ENCODE results near the gene ZNF473. TPM values are rescaled to one million over a fixed set of nuclear protein-coding genes. Genes with fewer than 3 reads are reported as not detected.

The ZNF473 gene
- total and polyA plus RNA-seq, 2 donors (not counting 1 experiment from before 2014, with no cell fraction given): 5.5 to 9.8 TPM

DNA sequence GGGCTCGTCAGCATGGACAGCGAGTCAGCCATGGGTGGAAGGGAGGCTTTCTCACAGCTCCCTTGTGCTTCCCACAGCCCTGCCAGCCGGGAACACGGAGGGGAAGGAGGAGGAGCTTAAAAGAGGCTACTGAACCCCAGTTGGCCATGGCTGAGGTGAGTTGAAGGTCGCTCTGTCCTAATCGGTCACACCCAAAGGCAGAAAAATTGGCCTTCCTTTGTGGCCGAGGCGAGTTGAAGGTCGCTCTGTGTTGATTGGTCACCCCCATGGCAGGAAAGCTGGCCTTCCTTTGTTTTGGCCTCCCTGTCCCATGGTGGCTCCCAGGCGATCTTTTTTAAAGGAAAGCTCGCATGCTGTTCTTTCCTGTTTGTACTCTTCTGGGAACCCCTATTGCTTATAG, 5.1 kb downstream of the ZNF473 start:
- POLR2A ChIA-PET: no interaction called here

DNA sequence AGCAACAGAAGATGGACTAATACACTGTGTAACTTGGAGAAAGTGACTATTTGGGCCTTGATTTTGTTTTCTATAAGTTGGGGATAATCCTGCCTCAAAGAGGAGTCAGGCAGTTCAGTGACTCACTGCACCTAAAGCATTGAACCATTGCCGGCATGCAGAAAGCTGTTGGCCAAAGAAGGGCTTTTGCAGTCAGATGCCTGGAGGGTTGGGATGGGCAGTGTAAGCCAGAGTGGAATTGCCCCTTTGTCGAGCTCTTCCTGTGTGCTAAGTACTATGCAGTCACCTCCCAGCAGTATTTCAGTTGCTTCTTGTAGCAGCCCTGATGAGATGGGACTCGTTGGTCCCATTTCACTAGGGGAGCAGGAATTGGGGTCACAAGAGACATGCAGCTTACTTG, 11.1 kb downstream of the ZNF473 start:
- CTCF ChIA-PET: interaction anchor here (1.0 kb wide), 1 partner anchor 9 kb away, joined by 3 read pairs; no protein-coding TSS in a partner anchor
- no peaks in the 10 kb centered on the region for H3K27me3 ChIP-seq (replicated peaks in 1 of 4; ENCODE audit: control extremely low read depth in 1 of 4, control insufficient read depth in 3 of 4, insufficient read depth in 4 of 4, low read length in 3 of 4)
- TF ChIP-seq, protein P1, sequence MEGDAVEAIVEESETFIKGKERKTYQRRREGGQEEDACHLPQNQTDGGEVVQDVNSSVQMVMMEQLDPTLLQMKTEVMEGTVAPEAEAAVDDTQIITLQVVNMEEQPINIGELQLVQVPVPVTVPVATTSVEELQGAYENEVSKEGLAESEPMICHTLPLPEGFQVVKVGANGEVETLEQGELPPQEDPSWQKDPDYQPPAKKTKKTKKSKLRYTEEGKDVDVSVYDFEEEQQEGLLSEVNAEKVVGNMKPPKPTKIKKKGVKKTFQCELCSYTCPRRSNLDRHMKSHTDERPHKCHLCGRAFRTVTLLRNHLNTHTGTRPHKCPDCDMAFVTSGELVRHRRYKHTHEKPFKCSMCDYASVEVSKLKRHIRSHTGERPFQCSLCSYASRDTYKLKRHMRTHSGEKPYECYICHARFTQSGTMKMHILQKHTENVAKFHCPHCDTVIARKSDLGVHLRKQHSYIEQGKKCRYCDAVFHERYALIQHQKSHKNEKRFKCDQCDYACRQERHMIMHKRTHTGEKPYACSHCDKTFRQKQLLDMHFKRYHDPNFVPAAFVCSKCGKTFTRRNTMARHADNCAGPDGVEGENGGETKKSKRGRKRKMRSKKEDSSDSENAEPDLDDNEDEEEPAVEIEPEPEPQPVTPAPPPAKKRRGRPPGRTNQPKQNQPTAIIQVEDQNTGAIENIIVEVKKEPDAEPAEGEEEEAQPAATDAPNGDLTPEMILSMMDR (IDR thresholded peaks at IDR 0.05): no peak
- TF ChIP-seq EZH2 (IDR thresholded peaks at IDR 0.05; ENCODE audit: borderline replicate concordance, insufficient read depth, low read depth, low read length, poor library complexity, severe bottlenecking): no peak
- 100% methylated on average over 3 of the region's 3 CpGs for WGBS (ENCODE audit: insufficient coverage)
- H3K9ac ChIP-seq (ENCODE audit: low read length): no peak overlapping the region
- no peak for ATAC-seq (ENCODE audit: low read depth)
- POLR2A ChIA-PET: no interaction called here
- no peak overlapping the region for H2AFZ ChIP-seq (ENCODE audit: insufficient read depth, low read depth, low read length, poor library complexity, severe bottlenecking)
- Mint-ChIP-seq H3K27ac (no peak overlapping the region), H3K27me3 (no peaks in the 10 kb centered on the region), H3K9me3 (ENCODE audit: insufficient read depth) (no peaks in the 10 kb centered on the region), H3K4me3 (no peak overlapping the region), H3K4me1 (no peaks in the 10 kb centered on the region)
- H3K27ac ChIP-seq (ENCODE audit: low read length in 2 of 2): no peak overlapping the region
- H3K4me1 ChIP-seq (ENCODE audit: control insufficient read depth in 2 of 2, insufficient read depth in 2 of 2, low read length in 2 of 2): no peaks in the 10 kb centered on the region
- peaks cover 0 to 77% of the 10 kb centered on the region in 2 experiments for H3K36me3 ChIP-seq (replicated peaks in 1 of 2; ENCODE audit: control extremely low read depth in 1 of 2, control insufficient read depth in 1 of 2, extremely low read depth in 1 of 2, insufficient read depth in 2 of 2, low read length in 1 of 2)
- H3K4me3 ChIP-seq (ENCODE audit: control extremely low read depth in 1 of 5, extremely low read depth in 1 of 5, insufficient read depth in 1 of 5, low read depth in 2 of 5, low read length in 4 of 5): no peak overlapping the region
- peaks cover 13% of the 10 kb centered on the region for H4K20me1 ChIP-seq (ENCODE audit: control insufficient read depth, insufficient read depth, low read length, poor library complexity, severe bottlenecking)
- intact Hi-C loops (cut with micrococcal nuclease): no loop called here
- H3K9me3 ChIP-seq (ENCODE audit: control extremely low read depth in 1 of 3, control insufficient read depth in 2 of 3, insufficient read depth in 1 of 3, low read length in 2 of 3): peaks cover 0 to 5% (median 0%) of the 10 kb centered on the region in 3 donors
- H3K4me2 ChIP-seq (replicated peaks; ENCODE audit: low read depth, low read length, poor library complexity, severe bottlenecking): no peak overlapping the region
- H3K79me2 ChIP-seq (ENCODE audit: control insufficient read depth, insufficient read depth, low read length): peaks cover 29% of the 10 kb centered on the region
- no peak for DNase-seq

More for the DNA sequence above, 5.1 kb downstream of the ZNF473 start:
- Mint-ChIP-seq H3K27me3 (no peaks in the 10 kb centered on the region), H3K27ac (no peak overlapping the region), H3K4me3 (no peak overlapping the region), H3K4me1 (peaks cover 12% of the 10 kb centered on the region), H3K9me3 (ENCODE audit: insufficient read depth) (no peaks in the 10 kb centered on the region)
- ATAC-seq (ENCODE audit: low read depth) (no peak), DNase-seq (no peak)
- Histone ChIP-seq H4K20me1 (ENCODE audit: control insufficient read depth, insufficient read depth, low read length, poor library complexity, severe bottlenecking) (peaks cover 16% of the 10 kb centered on the region), H3K79me2 (ENCODE audit: control insufficient read depth, insufficient read depth, low read length) (peaks cover 71% of the 10 kb centered on the region), H3K9ac (ENCODE audit: low read length) (no peak overlapping the region), H2AFZ (ENCODE audit: insufficient read depth, low read depth, low read length, poor library complexity, severe bottlenecking) (no peak overlapping the region), H3K9me3 (ENCODE audit: control extremely low read depth in 1 of 3, control insufficient read depth in 2 of 3, insufficient read depth in 1 of 3, low read length in 2 of 3) (peaks cover 0 to 7% (median 0%) of the 10 kb centered on the region in 3 donors), H3K4me2 (replicated peaks; ENCODE audit: low read depth, low read length, poor library complexity, severe bottlenecking) (no peak overlapping the region), H3K36me3 (replicated peaks in 1 of 2; ENCODE audit: control extremely low read depth in 1 of 2, control insufficient read depth in 1 of 2, extremely low read depth in 1 of 2, insufficient read depth in 2 of 2, low read length in 1 of 2) (peaks cover 0 to 48% of the 10 kb centered on the region in 2 experiments), H3K4me3 (ENCODE audit: control extremely low read depth in 1 of 5, extremely low read depth in 1 of 5, insufficient read depth in 1 of 5, low read depth in 2 of 5, low read length in 4 of 5) (no peak overlapping the region), H3K4me1 (ENCODE audit: control insufficient read depth in 2 of 2, insufficient read depth in 2 of 2, low read length in 2 of 2) (peaks cover 8 to 17% of the 10 kb centered on the region in 2 donors), H3K27me3 (replicated peaks in 1 of 4; ENCODE audit: control extremely low read depth in 1 of 4, control insufficient read depth in 3 of 4, insufficient read depth in 4 of 4, low read length in 3 of 4) (no peaks in the 10 kb centered on the region), H3K27ac (ENCODE audit: low read length in 2 of 2) (no peak overlapping the region)
- TF ChIP-seq, protein P1 (IDR thresholded peaks at IDR 0.05): no peak
- no peak for TF ChIP-seq EZH2 (IDR thresholded peaks at IDR 0.05; ENCODE audit: borderline replicate concordance, insufficient read depth, low read depth, low read length, poor library complexity, severe bottlenecking)
- intact Hi-C loops (cut with micrococcal nuclease): no loop called here
- 98% methylated on average over 10 of the region's 11 CpGs for WGBS (ENCODE audit: insufficient coverage)
- CTCF ChIA-PET: interaction anchor here (1.2 kb wide), 1 partner anchor 47 kb away, joined by 3 read pairs; no protein-coding TSS in a partner anchor

Data from B cell (primary cell).